GM10248 (cell line): ENCODE results near the gene BRSK2.

Source experiments
- CTCF ChIA-PET: fragments of 300-600 bp; sonication (Branson Sonifier 250); formaldehyde crosslinking; extraction: SDS; loops from one replicate; lab custom pipeline; 2021; ENCODE audit warnings: antibody characterized with exemption; lab: Yijun Ruan, JAX
- POLR2A ChIA-PET: fragments of 350-650 bp; sonication (Branson Sonifier 250); formaldehyde crosslinking; extraction: SDS; loops from one replicate; lab custom pipeline; 2020; ENCODE audit warnings: antibody characterized with exemption; lab: Yijun Ruan, JAX
- DNase-seq: peaks from one replicate; pipeline ENCODE4 v3.0.0; 2012; ENCODE audit errors: extremely low spot score
- CTCF ChIP-seq: IDR thresholded peaks from 2 replicates; pipeline ENCODE4 v1.5.1; 2012; ENCODE audit warnings: mild to moderate bottlenecking, low read depth; ENCODE audit errors: extremely low read depth, missing control alignments, control extremely low read depth

BRSK2 gene

GRCh38 chr11:1371836-1372465, 17.8 kb upstream of the BRSK2 start:
- DNase-seq: no peak
- CTCF ChIA-PET: no interaction called here
- POLR2A ChIA-PET: no interaction called here
- TF ChIP-seq CTCF: no peak

- ChIA-PET POLR2A (no interaction called here), CTCF (no interaction called here)
Observed at GRCh38 chr11:1372660-1373059, 17.1 kb upstream of the BRSK2 start.

GRCh38 chr11:1373536-1374214, 16.1 kb upstream of the BRSK2 start:
- no peak for TF ChIP-seq CTCF
- ChIA-PET POLR2A (no interaction called here), CTCF (interaction anchor here (1.1 kb wide), 1 partner anchor 200 kb away, joined by 3 read pairs; no protein-coding TSS in a partner anchor)
- DNase-seq: no peak

More at GRCh38 chr11:1372660-1373059, 17.1 kb upstream of the BRSK2 start:
- no peak for DNase-seq
- no peak for TF ChIP-seq CTCF

- ChIA-PET POLR2A (no interaction called here), CTCF (no interaction called here)
- DNase-seq: no peak
- TF ChIP-seq CTCF: no peak
Observed at GRCh38 chr11:1375161-1375954, 14.4 kb upstream of the BRSK2 start.

GRCh38 chr11:1375955-1376258, 13.8 kb upstream of the BRSK2 start:
- POLR2A ChIA-PET: no interaction called here
- CTCF ChIA-PET: no interaction called here
- TF ChIP-seq CTCF: no peak

GRCh38 chr11:1377231-1377780, 12.4 kb upstream of the BRSK2 start:
- ChIA-PET POLR2A (no interaction called here), CTCF (no interaction called here)
- no peak for TF ChIP-seq CTCF
- DNase-seq: no peak

More at GRCh38 chr11:1375955-1376258, 13.8 kb upstream of the BRSK2 start:
- no peak for DNase-seq
